Astrocyte (in vitro differentiated cells and primary cell): Measurements from ENCODE around the gene GIGYF2. TPM values are rescaled to one million over a fixed set of nuclear protein-coding genes. Genes with fewer than 3 reads are reported as not detected.

Source experiments
- DNase-seq: peaks from one replicate; pipeline ENCODE4 v3.0.0-alpha.2; 2010; ENCODE audit warnings: low read depth
- FAIRE-seq: peaks from 2 replicates; lab custom pipeline; 2011; peaks lifted over from hg19 to GRCh38; lab: Jason Lieb, UNC
- H2AFZ ChIP-seq: 2 replicates; pipeline ENCODE4 v1.6.0; 2012; ENCODE audit warnings: low read depth, low read length, inconsistent platforms
- H3K27ac ChIP-seq: 2 replicates; pipeline ENCODE4 v1.5.1; 2011; ENCODE audit warnings: low read depth, low read length, inconsistent platforms
- H3K27me3 ChIP-seq: 2 replicates; pipeline ENCODE4 v1.6.0; 2011; ENCODE audit warnings: low read length, inconsistent platforms; ENCODE audit not compliant: insufficient read depth
- H3K36me3 ChIP-seq: 2 replicates; pipeline ENCODE4 v1.5.1; 2011; ENCODE audit warnings: low read length, inconsistent platforms; ENCODE audit not compliant: insufficient read depth
- H3K4me1 ChIP-seq: 2 replicates; pipeline ENCODE4 v1.5.1; 2011; ENCODE audit warnings: low read length, inconsistent platforms; ENCODE audit not compliant: insufficient read depth
- H3K4me2 ChIP-seq: 2 replicates; pipeline ENCODE4 v1.6.0; 2012; ENCODE audit warnings: low read length, inconsistent platforms
- H3K4me3 ChIP-seq: 2 replicates; pipeline ENCODE4 v1.5.1; 2011; ENCODE audit warnings: low read depth, mild to moderate bottlenecking, low read length, inconsistent platforms; ENCODE audit not compliant: insufficient read depth
- H3K79me2 ChIP-seq: 2 replicates; pipeline ENCODE4 v1.6.0; 2012; ENCODE audit warnings: mild to moderate bottlenecking, low read length, inconsistent platforms; ENCODE audit not compliant: insufficient read depth
- H3K9ac ChIP-seq: 2 replicates; pipeline ENCODE4 v1.6.0; 2012; ENCODE audit warnings: mild to moderate bottlenecking, low read length, inconsistent platforms
- H3K9me3 ChIP-seq: 2 replicates; pipeline ENCODE4 v1.5.1; 2012; ENCODE audit warnings: low read depth, mild to moderate bottlenecking, low read length, inconsistent platforms; ENCODE audit not compliant: insufficient read depth
- H4K20me1 ChIP-seq: 2 replicates; pipeline ENCODE4 v1.6.0; 2012; ENCODE audit warnings: low read length, inconsistent platforms; ENCODE audit not compliant: insufficient read depth
- H3K27ac Mint-ChIP-seq: one replicate; pipeline ENCODE4 v1.8.0; 2021; ENCODE audit warnings: mild to moderate bottlenecking, mixed read lengths; ENCODE audit not compliant: unreplicated experiment
- H3K27me3 Mint-ChIP-seq: one replicate; pipeline ENCODE4 v1.8.0; 2021; ENCODE audit warnings: low read depth, mixed read lengths; ENCODE audit not compliant: unreplicated experiment
- H3K36me3 Mint-ChIP-seq: one replicate; pipeline ENCODE4 v1.8.0; 2021; ENCODE audit warnings: low read depth, mixed read lengths; ENCODE audit not compliant: unreplicated experiment
- H3K4me1 Mint-ChIP-seq: one replicate; pipeline ENCODE4 v1.8.0; 2021; ENCODE audit warnings: low read depth, mixed read lengths; ENCODE audit not compliant: unreplicated experiment
- H3K4me3 Mint-ChIP-seq: one replicate; pipeline ENCODE4 v1.8.0; 2021; ENCODE audit warnings: mild to moderate bottlenecking, moderate library complexity, mixed read lengths; ENCODE audit not compliant: unreplicated experiment
- H3K9me3 Mint-ChIP-seq: one replicate; pipeline ENCODE4 v1.8.0; 2021; ENCODE audit warnings: mild to moderate bottlenecking, mixed read lengths; ENCODE audit not compliant: unreplicated experiment
- CTCF ChIP-seq: IDR thresholded peaks from 2 replicates; pipeline ENCODE4 v1.5.1; 2011; ENCODE audit warnings: low read depth, mild to moderate bottlenecking, inconsistent platforms, low read length, moderate library complexity; ENCODE audit not compliant: insufficient read depth
- EZH2 ChIP-seq: IDR thresholded peaks from 2 replicates; pipeline ENCODE4 v1.6.1; 2012; ENCODE audit warnings: mild to moderate bottlenecking, low read length, inconsistent platforms; ENCODE audit not compliant: insufficient read depth
- total RNA-seq: library from RNA; stranded (reverse); gene quantifications from 2 replicates; pipeline ENCODE4 v1.2.1, GENCODE V29; 2021

Gene GIGYF2
- total RNA-seq, 1 donor from 2014 or later: 47.1 TPM

GRCh38 chr2:232908695-232909094, 211.6 kb downstream of the GIGYF2 start:
- Mint-ChIP-seq H3K4me1 (no peaks in the 10 kb centered on the region), H3K9me3 (peaks cover 16% of the 10 kb centered on the region), H3K4me3 (no peak overlapping the region), H3K27ac (no peak overlapping the region), H3K36me3 (no peaks in the 10 kb centered on the region), H3K27me3 (no peaks in the 10 kb centered on the region)
- no peak overlapping the region for H3K4me2 ChIP-seq
- no peaks in the 10 kb centered on the region for H4K20me1 ChIP-seq
- H3K27me3 ChIP-seq: no peaks in the 10 kb centered on the region
- no peaks in the 10 kb centered on the region for H3K9me3 ChIP-seq
- no peak overlapping the region for H3K9ac ChIP-seq
- H3K27ac ChIP-seq: no peak overlapping the region
- H3K4me1 ChIP-seq: no peaks in the 10 kb centered on the region
- H3K36me3 ChIP-seq: no peaks in the 10 kb centered on the region
- no peak overlapping the region for H3K4me3 ChIP-seq
- DNase-seq (no peak), FAIRE-seq (no peak)
- TF ChIP-seq CTCF (no peak), EZH2 (no peak)
- no peaks in the 10 kb centered on the region for H3K79me2 ChIP-seq
- no peak overlapping the region for H2AFZ ChIP-seq

Other genes starting within 250 kb of the GIGYF2 start
- gene ALPI, start 241.2 kb upstream of the GIGYF2 start, total RNA-seq: not detected in 2 replicates
- 0.14 TPM in 1 of 2 replicates, not detected in the other for gene ECEL1, start 209.5 kb upstream of the GIGYF2 start, total RNA-seq
- not detected in 2 replicates for gene PRSS56, start 176.9 kb upstream of the GIGYF2 start, total RNA-seq
- not detected in 2 replicates for gene CHRND, start 171.2 kb upstream of the GIGYF2 start, total RNA-seq
- not detected in 2 replicates for gene CHRNG, start 157.6 kb upstream of the GIGYF2 start, total RNA-seq
- gene TIGD1, start 146.8 kb upstream of the GIGYF2 start, total RNA-seq: 6.5 and 6.7 TPM in 2 replicates
- gene EIF4E2, start 146.6 kb upstream of the GIGYF2 start, total RNA-seq: 112 and 113 TPM in 2 replicates
- 15.7 and 18.8 TPM in 2 replicates for gene EFHD1, start 63.7 kb upstream of the GIGYF2 start, total RNA-seq
- gene KCNJ13, start 79.2 kb downstream of the GIGYF2 start, total RNA-seq: not detected in 2 replicates
- gene SNORC, start 172.9 kb downstream of the GIGYF2 start, total RNA-seq: 2.1 and 3.1 TPM in 2 replicates